ENCODE results near the gene MFN2.

The MFN2 gene

DNA sequence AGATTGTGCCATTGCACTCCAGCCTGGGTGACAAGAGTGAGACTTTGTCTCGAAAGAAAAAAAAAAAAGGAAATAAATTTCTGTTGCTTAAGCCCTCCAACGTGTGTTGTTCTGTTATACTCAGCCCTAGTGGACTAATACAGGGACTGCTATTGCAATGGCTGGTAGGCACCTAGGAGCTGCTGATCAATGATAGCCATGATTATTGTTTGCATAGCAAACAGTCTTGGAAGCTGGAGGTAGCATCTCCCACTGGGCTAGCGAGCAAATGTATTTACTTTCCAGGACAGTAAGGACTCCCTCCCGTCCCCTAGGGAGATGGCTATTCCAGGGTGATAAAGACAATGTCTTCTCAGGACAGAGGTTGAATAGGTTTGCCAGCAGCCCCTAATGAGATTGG is 69.4 kb downstream of the MFN2 start:
- no peak for DNase-seq (ENCODE audit: low spot score)

DNA sequence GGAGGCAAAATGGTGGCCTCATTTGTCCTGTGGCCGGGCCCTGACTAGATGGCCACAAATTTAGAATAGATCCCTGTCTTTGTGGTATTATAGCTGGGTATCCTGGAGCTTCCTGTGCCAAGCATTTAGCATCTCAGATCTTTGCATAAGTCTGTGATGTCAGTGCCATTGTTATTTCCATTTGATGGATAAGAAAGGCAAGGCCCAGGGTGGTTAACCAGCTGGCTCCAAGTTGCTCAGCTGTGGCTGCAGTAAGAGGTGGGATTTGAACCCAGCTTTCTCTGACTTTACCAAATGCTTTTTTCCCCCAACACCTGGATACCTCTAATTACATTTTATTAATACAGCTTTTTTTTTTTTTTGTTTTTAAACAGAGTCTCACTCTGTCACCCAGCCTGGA is 71.1 kb downstream of the MFN2 start:
- DNase-seq (ENCODE audit: low spot score), result no peak

GRCh38 chr1:12052008-12052573 is 71.8 kb downstream of the MFN2 start:
- DNase-seq (ENCODE audit: low spot score), result no peak

DNA sequence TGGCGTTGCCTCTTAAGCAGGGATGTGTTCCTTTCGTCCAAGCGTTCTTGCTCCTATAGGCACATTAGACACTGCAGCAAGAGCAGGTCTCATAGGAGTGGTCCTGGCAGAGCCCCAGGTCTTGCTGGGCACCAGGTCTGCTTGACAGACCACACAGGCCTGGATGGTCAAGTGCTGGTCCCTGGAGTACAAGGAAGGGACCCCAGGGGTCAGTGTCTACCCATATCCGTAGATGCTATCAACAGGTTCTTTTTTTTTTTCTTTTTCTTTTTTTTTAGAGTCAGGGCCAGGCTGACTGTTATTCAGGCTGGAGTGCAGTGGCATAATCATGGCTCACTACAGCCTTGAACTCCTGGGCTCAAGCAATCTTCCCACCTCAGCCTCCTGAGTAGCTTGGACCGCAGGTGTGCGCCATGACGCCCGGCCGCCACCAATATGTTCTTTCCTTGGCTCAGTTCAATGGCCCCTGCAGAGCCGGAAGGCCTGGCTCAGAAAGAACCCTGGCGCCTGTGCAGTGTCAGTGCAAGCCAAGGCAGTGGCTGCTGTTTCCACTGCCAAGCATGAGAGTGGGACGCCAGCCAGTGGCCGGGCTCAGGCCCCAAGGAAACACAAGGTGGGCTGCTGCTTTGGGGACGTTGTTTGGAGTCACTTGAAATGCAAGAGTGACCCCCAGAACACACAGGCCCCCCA is 72.9 kb downstream of the MFN2 start:
- peak; percentile 23 for DNase-seq (ENCODE audit: low spot score)

DNA sequence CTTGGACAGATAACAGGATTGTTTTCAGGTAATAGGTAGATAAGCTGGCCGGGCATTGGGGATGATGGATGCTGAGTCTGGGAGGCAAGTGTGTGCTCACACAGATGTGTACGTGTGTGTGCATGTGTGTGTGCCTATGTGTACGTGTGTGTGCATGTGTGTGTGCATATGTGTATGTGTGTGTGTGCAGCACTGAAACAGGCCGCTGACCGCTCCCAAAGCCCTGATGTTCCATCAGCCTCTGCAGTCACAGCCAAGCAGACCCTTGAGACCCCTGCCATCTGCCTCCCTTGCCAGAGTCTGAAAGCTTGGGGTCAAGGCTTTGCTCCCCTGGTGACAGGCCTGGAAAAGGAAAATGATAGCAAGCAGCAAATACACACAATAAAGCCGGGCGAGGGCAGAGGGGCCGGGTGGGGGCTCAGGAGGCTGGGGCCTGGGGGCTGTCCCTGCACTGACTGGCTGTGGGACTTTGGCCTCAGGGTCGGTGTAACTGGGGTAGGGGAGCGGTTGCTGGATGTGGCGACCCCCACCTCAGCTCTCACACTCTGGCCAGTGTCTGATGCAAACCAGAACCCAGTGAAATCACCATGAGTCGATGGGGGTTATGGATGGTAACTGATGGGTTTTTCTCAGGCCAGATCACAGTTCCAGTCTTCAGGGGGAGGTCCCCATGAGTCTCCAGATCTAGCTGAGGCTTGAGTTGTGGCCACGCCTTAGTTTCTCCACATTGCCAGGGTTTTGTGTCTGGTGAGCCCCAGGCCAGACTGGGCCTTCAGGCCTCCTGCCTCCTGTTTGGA is 73.7 kb downstream of the MFN2 start:
- no peak for DNase-seq (ENCODE audit: low spot score)

DNA sequence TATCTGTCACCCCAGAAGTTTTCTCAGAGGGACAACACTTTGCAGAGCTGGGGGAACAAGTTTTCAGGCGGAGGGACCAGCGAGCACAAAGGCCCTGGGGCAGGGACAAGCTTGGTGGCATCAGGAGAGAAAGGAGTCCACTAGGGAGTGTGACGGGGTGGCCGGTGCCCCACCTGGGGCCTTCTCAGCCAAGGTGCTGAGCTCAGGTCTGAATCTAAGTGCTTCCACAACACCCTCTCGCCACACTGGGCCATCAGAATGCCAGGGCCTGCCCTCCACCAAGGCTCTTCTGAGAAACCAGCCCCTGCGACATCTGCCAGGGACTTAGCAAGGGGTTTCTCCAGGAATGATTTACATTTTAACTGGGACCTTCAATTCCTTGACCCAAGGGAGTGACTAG is 75.0 kb downstream of the MFN2 start:
- DNase-seq (ENCODE audit: low spot score), result no peak

DNA sequence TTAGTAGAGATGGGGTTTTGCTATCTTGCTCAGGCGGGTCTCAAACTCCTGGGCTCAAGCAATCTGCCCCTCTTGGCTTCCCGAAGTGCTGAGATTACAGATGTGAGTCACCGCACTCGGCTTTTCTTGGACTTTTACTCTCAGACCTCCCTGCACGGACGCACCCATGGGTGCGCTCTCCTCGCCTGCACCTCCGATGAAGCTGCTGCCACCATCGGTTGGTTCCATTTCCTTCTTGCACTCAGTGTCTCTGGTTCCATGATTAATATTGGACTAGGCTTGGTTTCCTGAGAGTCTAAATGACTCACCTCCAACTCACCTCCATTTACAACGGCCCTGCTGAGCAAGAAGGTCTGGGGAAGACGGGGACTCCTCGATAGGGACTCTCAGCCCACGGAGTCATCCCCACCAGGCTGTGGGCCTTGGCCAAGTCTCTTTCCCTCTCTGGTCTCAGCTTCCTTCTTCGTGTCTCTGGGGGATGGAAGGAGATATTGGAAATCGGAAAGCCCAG is 76.1 kb downstream of the MFN2 start:
- DNase-seq (ENCODE audit: low spot score), result no peak

DNA sequence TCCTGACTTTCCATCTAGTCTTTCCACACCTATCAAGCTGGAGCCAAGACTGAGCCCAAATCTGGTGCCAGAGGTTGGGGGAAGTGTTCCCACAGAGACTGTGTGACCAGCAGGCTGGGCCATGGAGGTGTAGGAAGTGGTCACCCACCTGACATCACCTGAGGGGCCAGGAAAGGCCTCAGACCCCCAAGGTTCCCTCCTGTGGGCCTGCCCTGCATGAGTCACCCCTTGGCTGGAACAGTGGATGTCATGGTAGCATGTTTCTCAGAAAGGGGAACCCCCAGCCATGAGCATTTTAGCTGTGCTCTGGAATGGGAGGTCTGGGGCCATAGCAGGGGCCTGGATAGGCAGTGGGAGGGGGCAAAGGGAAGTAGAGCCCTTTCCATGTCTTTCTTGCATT is 77.1 kb downstream of the MFN2 start:
- DNase-seq (ENCODE audit: low spot score), result no peak

DNA sequence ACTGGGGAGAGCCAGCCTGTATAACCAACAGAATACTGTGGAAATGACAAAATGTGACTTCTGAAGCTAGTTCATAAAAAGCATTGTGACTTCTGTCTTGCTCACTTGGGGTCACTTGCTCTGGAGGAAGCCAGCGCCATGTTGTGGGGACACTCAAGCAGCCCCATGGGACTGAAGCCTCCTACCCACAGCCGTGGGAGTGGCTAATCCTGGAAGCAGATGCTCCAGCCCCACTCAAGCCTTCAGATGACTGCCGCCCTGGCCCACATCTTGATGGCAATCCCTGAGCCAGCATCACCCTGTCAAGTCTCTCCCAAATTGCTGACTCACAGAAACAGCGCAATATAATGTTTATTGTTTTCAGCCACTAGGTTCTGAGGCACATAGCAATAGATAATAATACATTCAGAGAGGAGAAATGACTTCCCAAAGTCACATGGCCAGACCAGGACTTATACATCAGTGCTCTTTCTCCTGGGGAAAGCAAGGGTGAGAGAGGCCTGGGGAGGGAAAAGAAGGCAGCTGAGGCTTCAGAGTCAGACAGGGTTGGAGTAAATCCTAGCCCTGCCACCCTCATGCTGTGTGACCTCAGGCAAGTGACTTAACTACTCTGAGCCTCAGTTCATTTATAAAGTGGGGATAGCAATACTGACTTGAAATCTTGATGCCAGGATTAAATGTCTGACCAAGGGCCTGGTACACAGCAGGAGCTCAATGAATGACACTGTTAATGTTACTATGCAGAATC is 77.9 kb downstream of the MFN2 start:
- no peak for DNase-seq (ENCODE audit: low spot score)

- DNase-seq (ENCODE audit: low spot score), result no peak
These were observed 79.0 kb downstream of the MFN2 start for GRCh38 chr1:12059226-12059625.

DNA sequence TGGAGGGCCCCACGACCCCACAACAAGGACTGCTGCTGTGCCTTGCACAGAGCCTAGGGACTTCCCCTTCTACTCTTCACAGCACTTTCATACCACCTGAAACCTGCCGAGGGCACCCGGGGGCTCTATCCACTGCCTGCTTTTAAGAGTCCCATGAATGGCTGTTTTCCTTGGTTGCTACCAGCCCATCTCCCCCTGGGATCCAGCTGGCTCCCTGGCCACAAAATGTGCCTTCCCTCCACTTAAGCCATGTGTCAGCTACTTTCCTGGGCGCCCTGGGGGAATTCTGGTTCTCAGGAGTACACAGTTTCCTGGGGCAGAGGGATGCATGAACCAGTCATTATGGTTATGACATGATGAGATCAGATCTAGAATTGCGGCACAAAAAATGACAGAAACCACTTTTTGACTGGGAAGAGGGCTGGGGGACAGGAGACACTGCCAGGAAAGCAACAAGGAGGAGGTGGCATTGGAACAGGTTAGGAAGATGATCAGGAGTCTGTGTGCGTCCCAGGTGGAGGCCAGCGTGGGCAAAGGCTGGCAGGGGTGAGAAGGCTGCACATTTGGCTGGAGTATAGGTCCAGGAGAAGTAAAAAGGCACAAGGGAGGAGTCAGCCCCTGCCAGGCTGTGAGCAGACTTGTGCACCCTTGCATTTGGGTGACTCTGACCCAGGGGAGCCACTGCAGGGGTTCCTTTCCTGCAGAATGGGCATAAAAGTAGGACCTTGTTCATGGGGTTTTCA is 79.6 kb downstream of the MFN2 start:
- DNase-seq (ENCODE audit: low spot score), result no peak

DNA sequence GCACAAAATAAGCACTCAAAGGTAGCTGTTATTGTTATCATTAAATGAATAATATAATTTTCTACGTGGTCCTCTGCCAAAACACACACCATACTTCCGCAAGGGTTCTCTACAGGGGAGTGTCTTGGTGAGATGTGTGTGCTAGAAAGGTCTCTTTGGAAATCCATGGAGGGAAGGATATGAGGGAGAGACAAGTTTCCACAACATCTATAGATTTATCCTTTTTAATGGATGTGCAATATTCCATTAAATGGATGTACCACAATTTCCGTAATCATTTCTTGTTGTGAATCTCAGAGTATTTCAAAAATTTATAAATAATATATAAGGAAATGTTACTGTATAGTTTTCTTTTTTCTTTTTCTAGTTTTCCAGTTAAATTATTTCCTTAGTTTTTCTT is 80.3 kb downstream of the MFN2 start:
- DNase-seq (ENCODE audit: low spot score), result no peak

Data from putamen (tissue), 1 donor.